HG03108 (cell line): Measurements from ENCODE around the gene CCSAP.
A peak's percentile ranks its signal among the peaks of the same experiment; 100 is the strongest.
"Not testable (repeated sequence)": the region's sequence is repeated elsewhere in the genome, so short reads cannot be mapped to it uniquely, and the experiment has no call there.

Experiments used
- ATAC-seq: cut with Tn5 transposase; IDR thresholded peaks from one replicate; pipeline ENCODE4 v1.9.1; 2021; ENCODE audit warnings: moderate library complexity; ENCODE audit not compliant: unreplicated experiment

CCSAP gene

GRCh38 chr1:229365569-229365968 lies 22.7 kb upstream of the CCSAP start:
- no peak for ATAC-seq

DNA sequence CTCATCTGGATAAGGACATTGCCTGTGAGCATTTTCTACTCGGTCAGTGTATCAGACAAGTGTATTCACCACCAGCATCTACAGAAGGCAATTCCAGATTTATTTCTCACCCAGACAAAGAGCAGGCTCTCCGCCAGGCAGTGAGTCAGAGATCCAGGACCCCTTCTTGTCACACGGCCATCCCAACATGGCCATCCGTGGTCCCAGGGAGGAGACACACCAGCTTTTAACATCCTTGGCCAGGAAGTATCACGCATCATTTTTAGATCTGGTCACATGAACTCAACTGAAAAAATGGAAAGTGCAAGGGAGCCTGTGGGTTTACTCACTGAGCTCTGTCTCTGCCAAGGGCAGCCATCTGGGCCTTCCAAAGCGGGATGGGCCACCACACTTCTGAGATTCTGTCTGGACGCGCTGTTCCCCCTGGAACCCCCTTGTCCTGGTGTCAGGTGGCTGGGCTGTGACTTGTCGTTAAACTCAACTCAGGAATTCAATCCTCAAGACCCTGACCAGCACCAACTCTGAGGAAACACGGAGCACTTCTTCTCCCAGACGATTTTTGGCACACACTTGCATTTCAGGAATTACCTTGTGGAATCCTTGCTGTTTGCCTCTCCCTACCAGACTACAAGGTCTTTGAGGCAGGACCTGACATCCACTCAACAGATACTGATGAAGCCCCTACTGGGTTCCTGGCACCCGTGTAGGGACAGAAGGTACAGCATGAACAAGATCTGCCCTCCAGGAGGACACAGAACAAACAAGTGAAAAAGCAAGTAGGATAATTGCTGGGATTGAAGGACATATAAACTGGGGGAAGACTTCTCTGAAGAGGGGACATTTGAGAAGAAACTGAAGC lies 21.6 kb upstream of the CCSAP start:
- no peak for ATAC-seq

GRCh38 chr1:229363723-229364122 lies 20.9 kb upstream of the CCSAP start:
- ATAC-seq = no peak

DNA sequence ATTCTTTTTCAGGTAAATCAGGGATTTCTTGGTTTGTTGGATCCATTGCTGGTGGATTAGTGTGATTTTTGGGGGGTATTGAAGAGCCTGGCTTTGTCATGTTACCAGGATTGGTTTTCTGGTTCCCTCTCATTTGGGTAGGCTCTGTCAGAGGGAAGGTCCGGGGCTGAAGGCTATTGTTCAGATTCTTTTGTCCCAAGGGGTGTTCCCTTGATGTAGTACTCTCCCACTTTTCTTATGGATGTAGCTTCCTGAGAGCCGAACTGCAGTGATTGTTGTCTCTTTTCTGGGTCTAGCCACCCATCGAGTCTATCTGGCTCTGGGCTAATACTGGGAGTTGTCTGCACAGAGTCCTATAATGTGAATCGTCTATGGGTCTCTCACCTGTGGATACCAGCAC lies 17.6 kb upstream of the CCSAP start:
- no peak for ATAC-seq

DNA sequence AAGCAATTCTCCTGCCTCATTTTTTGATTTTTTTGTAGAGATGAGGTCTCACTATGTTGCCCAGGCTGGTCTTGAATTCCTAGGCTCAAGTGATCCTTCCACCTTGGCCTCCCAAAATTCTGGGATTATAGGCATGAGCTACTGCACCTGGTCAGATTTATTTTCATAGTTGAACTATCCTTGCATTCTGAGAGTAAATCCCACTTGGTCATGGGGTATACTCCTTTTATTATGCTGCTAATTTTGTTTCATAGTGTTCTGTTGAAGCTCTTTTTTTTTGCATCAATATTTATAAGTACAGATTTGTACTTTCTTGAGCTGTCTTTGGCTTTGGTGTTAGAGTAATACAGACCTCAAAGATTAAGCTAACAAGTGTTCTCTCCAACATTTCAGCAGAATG lies 12.8 kb upstream of the CCSAP start:
- ATAC-seq = no peak

DNA sequence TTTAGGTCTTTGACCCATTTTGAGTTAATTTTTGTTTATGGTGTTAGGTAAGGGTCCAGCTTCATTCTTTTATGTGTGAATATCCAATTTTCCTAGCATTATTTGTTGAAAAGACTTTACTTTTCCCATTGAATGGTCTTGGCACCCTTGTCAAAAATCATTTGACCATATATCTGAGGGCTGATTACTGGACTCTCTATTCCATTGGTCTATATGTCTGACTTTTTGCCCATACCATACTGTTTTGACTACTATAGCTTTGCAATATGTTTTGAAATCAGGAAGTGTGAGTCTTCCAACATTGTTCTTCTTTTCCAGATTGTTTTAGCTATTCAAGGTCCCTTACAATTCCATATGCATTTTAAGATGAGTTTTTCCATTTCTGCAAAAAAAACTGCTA lies 11.4 kb upstream of the CCSAP start:
- no peak for ATAC-seq

DNA sequence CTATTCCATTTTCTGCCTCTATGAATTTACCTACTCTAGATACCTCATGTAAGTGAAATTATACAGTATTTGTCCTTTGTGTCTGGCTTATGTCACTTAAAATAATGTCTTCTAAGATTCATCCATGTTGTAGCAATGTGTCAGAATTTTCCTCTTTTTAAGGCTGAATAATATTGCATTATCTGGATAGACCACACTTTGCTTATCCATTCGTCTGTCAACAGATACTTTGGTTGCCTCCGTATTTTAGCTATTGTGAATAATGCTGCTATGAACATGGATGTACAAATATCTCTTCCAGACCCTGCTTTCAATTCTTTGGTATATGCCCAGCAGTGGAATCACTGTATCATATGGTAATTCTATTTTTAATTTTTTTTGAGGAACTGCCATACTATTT lies 10.1 kb upstream of the CCSAP start:
- ATAC-seq = no peak

DNA sequence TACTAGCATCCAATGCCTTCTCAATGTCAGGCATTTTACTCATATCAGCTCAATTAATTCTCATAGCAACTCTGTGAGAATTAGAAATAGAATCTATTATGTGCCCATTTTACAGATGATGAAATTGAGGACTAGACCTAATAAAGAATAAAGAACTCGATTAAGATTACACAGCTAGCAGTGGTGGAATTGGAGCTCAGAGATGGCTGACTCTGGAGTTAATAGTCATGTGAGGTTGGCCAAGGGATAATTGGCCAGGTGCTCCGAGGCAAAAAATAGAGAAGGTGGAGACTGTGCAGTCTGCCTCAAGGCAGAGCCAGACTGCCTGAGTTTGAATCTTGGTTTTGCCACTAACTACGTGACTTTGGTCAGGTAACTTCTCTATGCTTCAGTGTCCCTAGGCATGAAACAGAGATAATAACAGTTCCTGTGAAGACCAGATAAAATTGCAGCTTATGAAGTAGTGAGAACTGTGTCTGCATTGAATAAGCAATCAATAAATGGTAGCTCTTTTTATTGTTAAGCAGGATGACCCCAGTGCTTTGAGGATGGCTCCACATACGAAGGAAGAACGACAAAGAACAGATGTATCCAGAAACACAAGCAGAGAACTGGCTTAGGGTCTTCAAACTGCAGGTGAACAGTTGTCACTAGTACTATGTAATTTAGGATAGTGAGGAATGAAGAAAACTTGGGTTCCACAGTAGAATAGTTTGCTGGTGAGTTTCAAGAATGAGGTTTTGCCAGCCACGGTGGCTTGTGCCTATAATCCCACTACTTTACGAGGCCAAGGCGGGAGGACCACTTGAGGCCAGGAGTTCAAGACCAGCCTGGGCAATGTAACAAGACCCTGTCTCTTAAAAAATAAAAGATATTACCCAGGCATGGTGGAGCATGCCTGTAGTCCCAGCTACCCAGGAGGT lies 6.9 kb upstream of the CCSAP start:
- ATAC-seq = no peak

DNA sequence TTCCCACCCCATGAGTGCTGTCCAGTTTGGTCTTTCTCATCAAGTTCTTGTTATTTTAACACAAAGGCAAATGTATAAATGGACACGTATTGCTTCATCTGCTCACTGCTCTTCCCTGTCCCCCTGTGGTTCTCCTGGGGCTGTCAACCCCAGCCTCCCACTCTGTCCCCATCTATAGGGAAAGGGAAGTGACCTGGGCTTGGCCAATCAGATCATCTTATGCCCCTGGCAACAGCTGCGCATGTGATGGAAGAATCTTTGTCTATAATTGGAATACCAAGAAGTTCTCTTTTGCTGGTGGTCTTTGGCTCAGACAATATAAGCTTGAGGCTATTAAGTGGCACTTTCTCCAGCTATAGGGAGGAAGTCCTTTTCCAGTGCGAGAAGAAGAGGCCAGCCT lies 4.7 kb upstream of the CCSAP start:
- no peak for ATAC-seq

DNA sequence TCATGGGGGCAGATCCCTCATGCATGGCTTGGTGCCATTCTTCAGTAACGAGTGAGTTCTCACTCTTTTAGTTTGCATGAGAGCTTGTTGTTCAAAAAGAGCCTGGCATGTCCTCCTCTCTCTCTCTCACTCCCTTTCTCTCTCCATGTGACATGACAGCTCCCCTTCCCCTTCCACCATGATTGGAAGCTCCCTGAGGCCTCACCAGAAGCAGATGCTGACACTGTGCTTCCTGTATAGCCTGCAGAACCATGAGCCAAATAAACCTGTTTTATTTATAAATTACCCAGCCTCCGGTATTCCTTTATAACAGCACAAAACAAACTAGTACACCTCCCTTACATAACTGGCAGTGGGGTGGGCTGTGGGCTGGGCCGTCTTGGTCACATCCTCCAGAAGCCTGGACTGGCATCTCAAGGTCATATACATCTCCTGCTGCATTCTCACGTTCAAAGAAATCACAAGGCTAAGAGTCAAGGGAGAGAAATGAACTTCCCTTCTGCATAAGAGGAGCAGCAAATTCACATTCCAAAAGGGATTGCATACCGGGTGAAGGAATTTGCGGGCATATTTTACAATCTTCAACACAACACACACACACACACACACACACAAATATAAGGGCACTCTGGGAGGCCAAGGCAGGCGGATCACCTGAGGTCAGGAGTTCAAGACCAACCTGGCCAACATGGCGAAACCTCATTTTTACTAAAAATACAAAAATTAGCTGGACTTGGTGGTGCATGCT lies 2.3 kb upstream of the CCSAP start:
- ATAC-seq = no peak

GRCh38 chr1:229344139-229344538 lies 1.3 kb upstream of the CCSAP start:
- no peak for ATAC-seq

- ATAC-seq = peak; percentile 69
These were observed 832 bp downstream of the CCSAP start for GRCh38 chr1:229341774-229342655.

DNA sequence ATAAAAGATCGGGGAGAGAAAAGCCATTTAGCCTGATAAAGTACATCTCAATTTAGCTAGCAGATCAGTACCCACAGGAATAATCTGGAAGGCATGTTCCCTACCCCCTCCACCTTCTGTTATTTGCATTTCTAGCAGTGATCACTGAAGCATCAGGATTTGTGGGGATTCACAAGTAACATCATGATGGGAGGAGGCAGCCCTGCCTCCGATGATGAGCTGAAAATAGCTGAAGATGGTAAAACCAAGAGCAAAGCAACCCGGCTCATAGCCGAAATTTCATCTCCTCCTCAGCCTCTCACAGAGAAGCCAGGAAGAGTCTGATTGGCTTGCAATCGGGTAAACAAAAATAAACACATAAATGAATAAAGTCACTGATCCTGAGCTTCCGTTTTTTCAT lies 2.4 kb downstream of the CCSAP start:
- no peak for ATAC-seq

- ATAC-seq = no peak
These were observed 3.3 kb downstream of the CCSAP start for GRCh38 chr1:229339520-229339919.

GRCh38 chr1:229339086-229339485 lies 3.8 kb downstream of the CCSAP start:
- no peak for ATAC-seq

DNA sequence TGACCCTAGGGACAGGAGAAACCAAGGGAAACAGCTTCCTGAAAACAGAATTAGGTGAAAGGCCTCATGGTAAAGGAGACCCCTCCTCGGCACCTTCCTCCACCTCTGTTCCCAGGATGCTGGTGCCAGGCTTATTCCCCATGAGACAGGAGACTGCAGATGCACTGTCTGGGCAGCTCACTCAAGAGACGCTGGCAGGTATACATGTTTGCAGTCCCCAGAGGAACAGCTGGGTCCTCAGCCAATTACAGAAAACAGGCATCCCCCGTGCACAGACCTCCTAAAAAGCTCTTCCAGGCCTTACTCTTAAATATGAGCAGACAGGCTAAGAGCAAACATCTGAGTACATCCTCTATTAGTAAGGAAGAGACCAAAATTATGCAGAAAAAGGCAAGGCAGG lies 6.5 kb downstream of the CCSAP start:
- ATAC-seq = no peak

DNA sequence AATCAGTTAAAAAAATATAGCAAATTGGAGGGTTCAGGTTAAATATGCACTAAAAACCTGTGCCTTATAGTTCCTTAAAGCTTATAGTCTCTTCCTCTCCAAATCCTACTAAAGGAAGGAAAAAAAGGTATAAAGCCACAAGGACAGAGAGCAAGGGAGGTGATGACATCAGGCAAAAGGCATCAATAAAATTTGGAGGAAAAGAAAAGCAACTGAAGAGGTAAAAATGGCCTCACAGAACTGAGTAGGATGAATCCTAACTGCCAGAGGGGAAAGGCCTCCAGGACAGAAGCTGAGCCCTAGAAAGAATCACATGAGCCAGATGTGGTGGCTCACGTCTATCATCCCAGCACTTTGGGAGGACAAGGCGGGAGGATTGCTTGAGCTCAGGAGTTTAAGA lies 8.1 kb downstream of the CCSAP start:
- ATAC-seq = no peak

DNA sequence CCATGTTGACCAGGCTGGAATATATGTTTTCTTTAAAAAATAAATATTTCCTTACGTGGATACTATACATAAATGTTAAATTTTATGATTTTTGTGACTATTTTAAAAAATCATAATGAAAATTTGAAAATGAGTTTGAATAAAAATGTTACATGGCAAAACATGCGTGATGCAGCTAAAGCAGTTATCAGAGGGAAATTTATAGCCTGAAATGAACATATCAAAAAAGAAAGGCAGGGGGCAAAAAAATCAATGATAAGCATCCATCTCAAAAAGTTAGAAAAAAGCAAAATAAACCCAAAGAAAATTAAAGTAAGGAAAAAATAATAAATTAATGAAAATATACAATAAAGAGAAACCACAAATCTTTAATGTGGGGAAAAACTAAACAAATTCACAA lies 8.6 kb downstream of the CCSAP start:
- no peak for ATAC-seq

GRCh38 chr1:229328598-229329362 lies 14.1 kb downstream of the CCSAP start:
- no peak for ATAC-seq

DNA sequence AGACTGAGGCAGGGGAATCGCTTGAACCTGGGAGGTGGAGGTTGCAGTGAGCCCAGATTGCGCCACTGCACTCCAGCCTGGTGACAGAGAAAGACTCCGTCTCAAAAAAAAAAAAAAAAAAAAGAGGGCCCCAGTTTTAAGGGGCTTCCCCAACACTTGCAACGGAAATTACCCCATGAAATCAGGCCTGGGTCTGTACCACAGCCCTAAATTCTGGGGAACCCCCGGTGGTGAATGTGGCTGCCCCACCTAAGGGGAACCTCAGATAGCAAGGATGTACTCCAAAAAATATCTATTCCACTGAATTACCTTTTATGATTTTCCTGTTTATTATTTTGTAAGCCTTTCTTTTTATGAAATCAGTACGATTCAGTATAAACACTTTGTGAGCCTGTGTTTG lies 15.1 kb downstream of the CCSAP start:
- ATAC-seq = not testable (repeated sequence)
